NCI-H446 (cell line): ENCODE data around the gene SLC12A7.
"Not testable (repeated sequence)": the region's sequence is repeated elsewhere in the genome, so short reads cannot be mapped to it uniquely, and the experiment has no call there.

Source experiments
- DNase-seq, 2 experiments: peaks; one replicate each; lab custom pipeline; 2025; lab: John Stamatoyannopoulos, UW

SLC12A7 gene

GRCh38 chr5:1109542-1110306 is 2.1 kb downstream of the SLC12A7 start:
- no peak for DNase-seq

DNA sequence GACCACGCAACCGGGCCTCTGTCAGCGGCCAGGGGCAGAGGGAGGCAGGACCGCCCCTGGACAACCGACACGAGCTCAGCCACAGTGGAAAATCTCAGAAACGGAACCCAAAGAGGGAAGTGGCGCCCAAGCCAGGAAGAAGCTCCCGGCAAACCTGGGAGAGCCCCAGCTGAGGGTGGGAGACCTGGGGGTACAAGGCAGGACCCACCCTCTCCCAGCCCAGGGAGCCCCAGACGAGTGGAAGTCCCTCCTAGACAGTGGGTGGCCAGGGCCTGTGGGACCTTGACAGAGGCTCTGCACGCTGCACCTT is 3.0 kb downstream of the SLC12A7 start:
- no peak for DNase-seq

GRCh38 chr5:1108023-1108864 is 3.6 kb downstream of the SLC12A7 start:
- DNase-seq = no peak

- DNase-seq = no peak
Observed at GRCh38 chr5:1107167-1108022, 4.5 kb downstream of the SLC12A7 start.

DNA sequence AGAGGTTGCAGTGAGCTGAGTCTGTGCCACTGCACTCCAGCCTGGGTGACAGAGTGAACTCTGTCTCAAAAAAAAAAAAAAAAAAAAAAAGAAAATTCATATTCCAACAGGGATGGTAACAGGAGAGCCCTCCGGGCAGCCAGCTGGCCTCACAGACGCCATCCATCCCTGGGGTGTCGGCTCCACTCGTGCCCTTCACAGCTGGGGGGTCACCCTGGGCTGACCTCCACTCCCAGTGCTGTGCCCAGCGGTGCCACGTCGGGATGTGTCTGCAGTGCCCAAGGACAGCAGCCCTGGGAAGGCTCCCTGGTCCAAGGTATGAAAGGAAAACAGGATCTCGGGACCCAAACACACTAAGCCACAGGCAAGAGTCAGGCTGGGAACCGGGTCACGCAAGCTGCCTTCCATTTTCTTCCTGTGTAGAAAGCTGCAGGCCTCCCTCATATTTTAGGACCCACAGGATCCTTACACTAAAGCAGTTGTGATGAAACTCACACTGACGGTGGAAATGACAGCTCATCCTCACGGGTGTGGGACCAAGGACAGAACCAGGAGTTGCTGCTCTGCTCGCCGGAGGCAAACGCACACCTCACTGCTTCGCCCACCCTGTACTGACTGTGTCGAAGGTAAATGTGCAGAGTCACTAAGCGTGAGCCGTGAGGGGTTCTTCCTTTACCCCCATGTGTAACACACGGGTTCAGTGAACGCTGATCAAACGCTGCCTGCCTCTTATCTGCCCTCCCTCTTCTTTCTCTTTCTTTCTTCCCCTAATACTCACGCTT is 5.3 kb downstream of the SLC12A7 start:
- no peak for DNase-seq

DNA sequence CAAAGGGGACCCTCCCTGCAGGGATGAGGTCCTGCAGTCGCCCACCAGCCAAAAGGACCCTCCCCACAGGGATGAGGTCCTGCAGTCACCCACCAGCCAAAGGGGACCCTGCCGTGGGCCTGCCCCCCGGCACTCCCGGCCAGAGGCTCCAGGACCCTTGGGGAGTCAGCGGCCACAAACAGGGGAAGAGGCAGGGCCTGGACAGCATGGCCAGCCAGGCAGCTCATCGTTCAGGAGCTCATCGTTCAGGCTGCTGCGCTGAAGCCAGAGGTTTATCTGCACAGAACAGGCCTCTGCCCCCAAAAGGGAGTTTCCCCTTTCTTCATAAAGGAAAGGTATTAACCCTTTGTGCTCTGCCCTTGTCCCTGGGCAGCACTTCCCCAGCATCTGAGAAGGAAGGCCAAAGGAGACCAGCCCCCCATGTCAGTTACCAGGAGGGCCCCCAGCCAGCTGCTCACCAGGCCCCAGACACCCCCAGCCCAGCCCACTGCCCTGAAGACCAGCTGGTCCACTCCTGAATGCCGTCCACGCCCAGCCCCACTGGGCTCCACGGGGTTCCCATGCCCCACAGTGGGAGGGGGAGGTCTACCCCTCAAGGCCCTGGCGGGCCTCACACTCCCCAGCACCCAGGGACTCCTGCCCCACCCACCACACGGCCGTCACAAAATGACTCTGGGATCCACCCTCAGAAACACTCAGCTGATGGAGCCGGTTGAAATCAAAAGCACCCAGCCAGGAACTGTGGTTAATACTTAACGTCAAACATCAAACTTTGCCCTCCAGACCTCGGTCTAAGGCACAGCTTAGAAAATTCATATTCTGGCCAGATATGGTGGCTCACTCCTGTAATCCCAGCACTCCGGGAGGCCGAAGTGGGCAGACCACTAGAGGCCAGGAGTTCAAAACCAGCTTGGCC is 6.3 kb downstream of the SLC12A7 start:
- no peak for DNase-seq

- no peak for DNase-seq
Observed at GRCh38 chr5:1104327-1105006, 7.4 kb downstream of the SLC12A7 start.

GRCh38 chr5:1103505-1104326 is 8.1 kb downstream of the SLC12A7 start:
- no peak for DNase-seq

DNA sequence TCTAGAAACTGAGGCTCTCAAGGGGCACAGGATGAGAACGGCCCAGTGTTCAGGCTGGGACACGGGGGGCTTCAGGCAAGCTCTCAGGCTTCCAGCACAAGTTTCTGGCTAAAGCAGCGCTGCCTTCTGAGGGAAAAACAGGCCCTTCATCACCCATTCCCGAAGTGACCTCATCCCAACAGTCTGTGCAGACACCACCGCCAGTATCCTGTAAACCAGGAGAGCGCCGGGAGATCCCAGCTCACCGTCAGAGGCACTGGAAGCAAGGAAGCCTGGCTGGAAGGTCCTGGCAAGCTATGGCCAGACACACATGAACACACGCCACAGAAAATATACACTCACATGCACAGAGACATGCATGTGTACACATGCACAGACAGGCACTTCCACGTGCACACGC is 8.8 kb downstream of the SLC12A7 start:
- DNase-seq = no peak

- no peak for DNase-seq
Observed at GRCh38 chr5:1101961-1102713, 9.7 kb downstream of the SLC12A7 start.

DNA sequence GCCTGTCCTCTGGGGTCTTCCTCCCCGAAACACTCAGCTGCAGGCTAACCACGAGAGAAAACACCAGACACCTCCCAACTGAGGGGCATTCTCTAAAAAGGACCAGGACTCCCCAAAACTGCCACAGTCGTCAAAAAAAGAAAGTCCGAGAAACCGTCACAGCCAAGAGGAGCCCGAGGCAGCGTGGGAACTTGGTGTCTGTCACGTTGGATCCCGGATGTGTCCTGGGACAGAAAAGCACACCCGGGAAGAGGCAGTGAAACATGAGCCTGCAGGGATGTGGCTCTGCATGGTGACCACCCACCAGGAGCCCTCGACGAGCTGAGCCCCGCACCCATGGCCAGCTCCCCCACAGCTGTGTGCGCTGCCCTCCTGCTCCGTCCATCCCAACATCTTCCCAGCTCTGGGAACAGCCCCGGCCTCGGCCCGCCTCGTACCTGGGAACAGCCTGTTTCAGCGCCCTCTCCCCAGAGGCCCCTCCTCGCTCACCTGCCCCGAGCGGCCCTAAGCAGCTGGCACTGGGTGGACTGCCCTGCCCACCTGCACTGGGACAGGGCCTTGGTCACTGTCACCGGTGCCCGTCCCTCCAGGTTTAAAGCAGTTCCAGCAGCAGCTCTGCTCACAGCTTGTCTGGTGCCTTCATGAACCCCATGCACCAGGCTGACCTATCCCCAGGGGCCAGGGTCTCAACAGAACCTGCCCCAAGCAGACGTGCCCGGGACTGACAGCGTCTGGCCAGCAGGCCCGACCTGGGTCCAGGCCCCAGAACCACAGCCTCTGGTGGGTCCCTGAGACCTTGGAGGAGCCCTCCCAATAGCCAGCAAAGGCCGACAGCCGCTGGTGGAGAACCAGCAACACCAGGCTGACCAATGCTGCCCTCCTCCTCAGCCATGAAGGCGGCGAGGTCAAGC is 10.9 kb downstream of the SLC12A7 start:
- DNase-seq = no peak

- DNase-seq = no peak
Observed at GRCh38 chr5:1099926-1100663, 11.8 kb downstream of the SLC12A7 start.

DNA sequence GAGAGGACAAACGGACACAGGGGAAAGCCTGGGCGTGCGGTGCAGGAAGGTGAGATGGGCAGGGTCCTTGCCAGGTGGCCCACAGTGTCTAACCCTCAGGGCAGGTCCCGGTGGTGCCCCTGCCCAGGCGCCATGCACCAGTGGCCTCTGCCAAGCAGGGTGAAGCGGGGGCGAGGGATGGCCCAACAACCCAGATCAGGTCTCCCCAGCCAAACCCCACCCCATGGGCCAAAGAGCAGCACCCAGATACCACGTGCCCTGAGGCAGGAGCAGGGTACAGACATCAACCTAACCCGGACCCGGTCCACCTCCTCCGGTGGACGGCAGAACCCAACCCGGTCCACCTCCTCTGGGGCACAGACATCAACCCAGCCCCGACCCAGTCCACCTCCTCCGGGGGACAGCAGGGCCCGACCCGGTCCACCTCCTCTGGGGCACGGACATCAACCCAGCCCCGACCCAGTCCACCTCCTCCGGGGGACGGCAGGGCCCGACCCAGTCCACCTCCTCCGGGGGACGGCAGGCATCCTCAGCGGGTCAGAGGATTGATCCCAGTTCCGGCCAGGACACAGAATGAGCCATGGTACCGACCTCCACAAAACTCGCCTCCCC is 12.8 kb downstream of the SLC12A7 start:
- DNase-seq = no peak

- DNase-seq = not testable (repeated sequence)
Observed at GRCh38 chr5:1097988-1098385, 13.9 kb downstream of the SLC12A7 start.

GRCh38 chr5:1097381-1097987 is 14.4 kb downstream of the SLC12A7 start:
- DNase-seq = no peak

- no peak for DNase-seq
Observed at GRCh38 chr5:1096838-1097237, 15.0 kb downstream of the SLC12A7 start.
